Mammary epithelial cell (primary cell): Measurements from ENCODE around the gene NAPSA.

Experiments used
- EZH2 ChIP-seq: IDR thresholded peaks from 2 replicates; pipeline ENCODE4 v1.6.1; 2012; ENCODE audit warnings: low read length, inconsistent platforms, borderline replicate concordance
- TF ChIP-seq, protein P1 (sequence below), 2 donors: IDR thresholded peaks in 1 of 2; conservative IDR thresholded peaks in 1 of 2; 2 replicates each; pipeline ENCODE4 v1.5.1; 2011 to 2012; ENCODE audit warnings: inconsistent platforms in 2 of 2, low read length in 2 of 2, mild to moderate bottlenecking in 2 of 2, control low read depth in 1 of 2, low read depth in 1 of 2; ENCODE audit not compliant: insufficient read depth in 1 of 2; ENCODE audit errors: extremely low read depth in 1 of 2

DNA sequence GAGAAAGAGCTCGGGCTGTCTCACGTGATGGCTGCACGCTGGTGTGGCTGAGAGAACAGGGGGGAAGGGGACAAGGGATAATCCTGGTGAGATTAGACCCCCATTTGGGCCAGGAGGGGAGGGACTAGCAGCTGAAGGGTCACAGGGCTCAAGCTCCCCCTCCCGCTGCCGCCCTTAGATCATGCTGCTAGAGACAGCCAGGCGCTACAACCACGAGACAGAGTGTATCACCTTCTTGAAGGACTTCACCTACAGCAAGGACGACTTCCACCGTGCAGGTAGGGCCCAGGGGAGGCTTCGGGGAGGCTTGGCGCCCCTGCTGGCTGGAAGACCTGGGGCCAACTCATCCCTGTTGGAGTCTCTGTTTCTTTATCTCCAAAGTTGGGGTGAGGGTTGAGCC lies 14.2 kb upstream of the NAPSA start:
- TF ChIP-seq, protein P1, sequence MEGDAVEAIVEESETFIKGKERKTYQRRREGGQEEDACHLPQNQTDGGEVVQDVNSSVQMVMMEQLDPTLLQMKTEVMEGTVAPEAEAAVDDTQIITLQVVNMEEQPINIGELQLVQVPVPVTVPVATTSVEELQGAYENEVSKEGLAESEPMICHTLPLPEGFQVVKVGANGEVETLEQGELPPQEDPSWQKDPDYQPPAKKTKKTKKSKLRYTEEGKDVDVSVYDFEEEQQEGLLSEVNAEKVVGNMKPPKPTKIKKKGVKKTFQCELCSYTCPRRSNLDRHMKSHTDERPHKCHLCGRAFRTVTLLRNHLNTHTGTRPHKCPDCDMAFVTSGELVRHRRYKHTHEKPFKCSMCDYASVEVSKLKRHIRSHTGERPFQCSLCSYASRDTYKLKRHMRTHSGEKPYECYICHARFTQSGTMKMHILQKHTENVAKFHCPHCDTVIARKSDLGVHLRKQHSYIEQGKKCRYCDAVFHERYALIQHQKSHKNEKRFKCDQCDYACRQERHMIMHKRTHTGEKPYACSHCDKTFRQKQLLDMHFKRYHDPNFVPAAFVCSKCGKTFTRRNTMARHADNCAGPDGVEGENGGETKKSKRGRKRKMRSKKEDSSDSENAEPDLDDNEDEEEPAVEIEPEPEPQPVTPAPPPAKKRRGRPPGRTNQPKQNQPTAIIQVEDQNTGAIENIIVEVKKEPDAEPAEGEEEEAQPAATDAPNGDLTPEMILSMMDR (conservative IDR thresholded peaks at IDR 0.05 in 1 of 2, IDR thresholded peaks at IDR 0.05 in 1 of 2; ENCODE audit: extremely low read depth in 1 of 2, insufficient read depth in 1 of 2, low read depth in 1 of 2, low read length in 2 of 2): no peak
- no peak for TF ChIP-seq EZH2
